H1 (cell line): ENCODE measurements around the gene MYMX. TPM values are rescaled to one million over a fixed set of nuclear protein-coding genes. Genes with fewer than 3 reads are reported as not detected.

Experiments
- CTCF ChIA-PET: fragments of 300-600 bp; sonication (Branson Sonifier 250); formaldehyde crosslinking; loops from one replicate; lab custom pipeline; 2021; ENCODE audit not compliant: partially characterized antibody; lab: Charles Lee
- POLR2A ChIA-PET: fragments of 300-600 bp; sonication (Branson Sonifier 250); formaldehyde crosslinking; loops from one replicate; lab custom pipeline; 2021; ENCODE audit warnings: inconsistent platforms; ENCODE audit not compliant: partially characterized antibody; lab: Charles Lee
- DNase-seq, 2 experiments: peaks; one replicate each; pipeline versions ENCODE4 v3.0.0 to v3.0.0-alpha.2; 2010 to 2022; ENCODE audit warnings: low spot score in 2 of 2, low read depth in 1 of 2, mixed read lengths in 1 of 2
- FAIRE-seq: peaks from 2 replicates; lab custom pipeline; 2011; peaks lifted over from hg19 to GRCh38; lab: Jason Lieb, UNC
- H2AFZ ChIP-seq: 2 replicates; pipeline ENCODE4 v1.8.1; 2012; ENCODE audit warnings: low read length, inconsistent platforms
- H2AK5ac ChIP-seq: 2 replicates; pipeline ENCODE4 v1.6.1; 2013; ENCODE audit warnings: low read depth, low read length
- H2BK120ac ChIP-seq: replicated peaks from 2 replicates; pipeline ENCODE3; 2013; ENCODE audit warnings: low read depth, low read length, inconsistent platforms
- H2BK12ac ChIP-seq: 2 replicates; pipeline ENCODE4 v1.6.1; 2013; ENCODE audit warnings: low read depth, low read length
- H2BK15ac ChIP-seq: 2 replicates; pipeline ENCODE4 v1.6.1; 2013; ENCODE audit warnings: low read length
- H2BK20ac ChIP-seq: 2 replicates; pipeline ENCODE4 v1.6.1; 2013; ENCODE audit warnings: low read length
- H2BK5ac ChIP-seq: 2 replicates; pipeline ENCODE4 v1.6.1; 2013; ENCODE audit warnings: low read depth, low read length
- H3K14ac ChIP-seq: 2 replicates; pipeline ENCODE4 v1.6.1; 2013; ENCODE audit warnings: inconsistent platforms; ENCODE audit not compliant: insufficient read length
- H3K18ac ChIP-seq: 2 replicates; pipeline ENCODE4 v1.6.1; 2013; ENCODE audit warnings: low read length; ENCODE audit errors: extremely low read depth
- H3K23ac ChIP-seq: 2 replicates; pipeline ENCODE4 v1.6.1; 2013; ENCODE audit warnings: inconsistent platforms; ENCODE audit not compliant: insufficient read length
- H3K23me2 ChIP-seq: 2 replicates; pipeline ENCODE4 v1.6.1; 2013; ENCODE audit warnings: low read depth, low read length
- H3K27ac ChIP-seq: 2 replicates; pipeline ENCODE4 v1.6.1; 2011; ENCODE audit warnings: low read depth, low read length, inconsistent platforms
- H3K27me3 ChIP-seq, 4 experiments: replicated peaks in 1 of 4; 1 replicate in 1 of 4; 2 replicates in 3 of 4; pipeline versions ENCODE4 v1.6.1 to v1.8.1; 2011 to 2013; ENCODE audit warnings: low read length in 3 of 4, mild to moderate bottlenecking in 3 of 4, inconsistent platforms in 2 of 4, mixed read lengths in 2 of 4, moderate library complexity in 1 of 4; ENCODE audit not compliant: control insufficient read depth in 3 of 4, insufficient read depth in 3 of 4; ENCODE audit errors: extremely low read depth in 1 of 4
- H3K36me3 ChIP-seq, 4 experiments: 2 replicates each; pipeline versions ENCODE4 v1.6.1 to v1.8.1; 2011 to 2013; ENCODE audit warnings: mild to moderate bottlenecking in 4 of 4, low read length in 3 of 4, moderate library complexity in 2 of 4, control low read depth in 1 of 4, inconsistent platforms in 1 of 4; ENCODE audit not compliant: insufficient read depth in 4 of 4, control insufficient read depth in 2 of 4
- H3K4ac ChIP-seq: replicated peaks from 2 replicates; pipeline ENCODE3; 2013; ENCODE audit warnings: low read length, low read depth, mixed read lengths, inconsistent platforms; ENCODE audit not compliant: insufficient read length
- H3K4me1 ChIP-seq, 4 experiments: replicated peaks in 1 of 4; 1 replicate in 1 of 4; 2 replicates in 3 of 4; pipeline versions ENCODE4 v1.6.1 to v1.8.1; 2011 to 2013; ENCODE audit warnings: low read length in 3 of 4, inconsistent platforms in 2 of 4, mixed read lengths in 1 of 4; ENCODE audit not compliant: insufficient read depth in 4 of 4, control insufficient read depth in 3 of 4
- H3K4me2 ChIP-seq, 2 experiments: 2 replicates each; pipeline versions ENCODE4 v1.6.1 to v1.8.1; 2011 to 2013; ENCODE audit warnings: low read depth in 2 of 2, low read length in 2 of 2, control low read depth in 1 of 2, inconsistent platforms in 1 of 2, mild to moderate bottlenecking in 1 of 2; ENCODE audit not compliant: insufficient read depth in 1 of 2
- H3K4me3 ChIP-seq, 4 experiments: fragments of 200-600, 300-600 bp in 1 of 4; sonication (generic), shearing (Covaris generic), sonication (Bioruptor Twin) in 1 of 4; 2 replicates each; pipeline versions ENCODE4 v1.5.1 to v1.8.1; 2011 to 2016; ENCODE audit warnings: low read length in 4 of 4, low read depth in 3 of 4, control low read depth in 2 of 4, inconsistent platforms in 2 of 4, mild to moderate bottlenecking in 2 of 4, mixed read lengths in 1 of 4, moderate library complexity in 1 of 4; ENCODE audit not compliant: insufficient read depth in 2 of 4; ENCODE audit errors: extremely low read depth in 1 of 4
- H3K56ac ChIP-seq: replicated peaks from 2 replicates; pipeline ENCODE3; 2013; ENCODE audit warnings: low read depth, mild to moderate bottlenecking, mixed read lengths, low read length, inconsistent platforms; ENCODE audit not compliant: insufficient read length
- H3K79me1 ChIP-seq: 2 replicates; pipeline ENCODE4 v1.6.1; 2013; ENCODE audit warnings: low read depth, low read length, control low read depth
- H3K79me2 ChIP-seq, 2 experiments: 2 replicates each; pipeline versions ENCODE4 v1.6.1 to v1.8.1; 2012 to 2013; ENCODE audit warnings: low read length in 2 of 2, mild to moderate bottlenecking in 2 of 2, inconsistent platforms in 1 of 2; ENCODE audit not compliant: insufficient read depth in 2 of 2, control insufficient read depth in 1 of 2
- H3K9ac ChIP-seq, 4 experiments: replicated peaks in 1 of 4; 1 replicate in 1 of 4; 2 replicates in 3 of 4; pipeline versions ENCODE4 v1.6.1 to v1.8.1; 2011 to 2013; ENCODE audit warnings: low read depth in 3 of 4, low read length in 3 of 4, control low read depth in 2 of 4, mild to moderate bottlenecking in 2 of 4, moderate library complexity in 2 of 4, inconsistent platforms in 1 of 4; ENCODE audit errors: extremely low read depth in 1 of 4
- H3K9me3 ChIP-seq, 2 experiments: 2 replicates each; pipeline versions ENCODE4 v1.6.1 to v1.8.1; 2012 to 2013; ENCODE audit warnings: mild to moderate bottlenecking in 2 of 2, moderate library complexity in 2 of 2, control low read depth in 1 of 2, inconsistent platforms in 1 of 2, low read depth in 1 of 2, low read length in 1 of 2, mixed read lengths in 1 of 2; ENCODE audit not compliant: insufficient read depth in 2 of 2
- H4K20me1 ChIP-seq, 2 experiments: replicated peaks in 1 of 2; 2 replicates each; pipeline versions ENCODE3 to v1.8.1; 2011 to 2013; ENCODE audit warnings: inconsistent platforms in 2 of 2, low read length in 2 of 2, mild to moderate bottlenecking in 1 of 2; ENCODE audit not compliant: insufficient read depth in 2 of 2, control insufficient read depth in 1 of 2
- H4K5ac ChIP-seq: 2 replicates; pipeline ENCODE4 v1.6.1; 2013; ENCODE audit warnings: low read length, low read depth, mixed read lengths, inconsistent platforms; ENCODE audit not compliant: insufficient read length
- H4K8ac ChIP-seq: 2 replicates; pipeline ENCODE4 v1.8.0; 2013; ENCODE audit warnings: mild to moderate bottlenecking, moderate library complexity, low read length, inconsistent platforms; ENCODE audit not compliant: insufficient read depth; ENCODE audit errors: extremely low read depth
- H4K91ac ChIP-seq: replicated peaks from 2 replicates; pipeline ENCODE3; 2013; ENCODE audit warnings: low read length, mixed read lengths, inconsistent platforms; ENCODE audit not compliant: insufficient read length
- EZH2 ChIP-seq: fragments of 200-600 bp; sonication (generic); IDR thresholded peaks from 2 replicates; pipeline ENCODE4 v1.7.1; 2012; ENCODE audit warnings: low read depth, mild to moderate bottlenecking, moderate library complexity, low read length, inconsistent platforms; ENCODE audit not compliant: severe bottlenecking
- FOSL1 ChIP-seq: IDR thresholded peaks from 2 replicates; pipeline ENCODE4 v1.6.1; 2011; ENCODE audit warnings: mild to moderate bottlenecking, low read depth, low read length, moderate library complexity; ENCODE audit not compliant: insufficient read depth
- HDAC2 ChIP-seq, 2 experiments: fragments of 300-600 bp in 1 of 2; sonication (generic) in 1 of 2; IDR thresholded peaks; 2 replicates each; pipeline ENCODE4 v1.6.1; 2011 to 2012; ENCODE audit warnings: low read depth in 2 of 2, low read length in 2 of 2, mild to moderate bottlenecking in 2 of 2, moderate library complexity in 2 of 2, borderline replicate concordance in 1 of 2, inconsistent platforms in 1 of 2
- JUND ChIP-seq: IDR thresholded peaks from 2 replicates; pipeline ENCODE4 v1.6.1; 2011; ENCODE audit warnings: mild to moderate bottlenecking, improper control_type of control experiment, low read length
- POU5F1 ChIP-seq: IDR thresholded peaks from 2 replicates; pipeline ENCODE4 v1.6.1; 2011; ENCODE audit warnings: low read depth, mild to moderate bottlenecking, low read length, moderate library complexity
- RFX5 ChIP-seq: IDR thresholded peaks from 2 replicates; pipeline ENCODE4 v1.6.1; 2011; ENCODE audit warnings: low read depth, low read length, improper control_type of control experiment, borderline replicate concordance
- RNF2 ChIP-seq: fragments of 200-900, 300-1000 bp; sonication (generic); IDR thresholded peaks from 2 replicates; pipeline ENCODE4 v1.7.1; 2016; ENCODE audit warnings: borderline replicate concordance, low read depth, mild to moderate bottlenecking, antibody characterized with exemption, low read length; ENCODE audit not compliant: poor library complexity, severe bottlenecking; ENCODE audit errors: missing control alignments
- SAP30 ChIP-seq: fragments of 300-600 bp; sonication (generic); IDR thresholded peaks from 2 replicates; pipeline ENCODE4 v1.7.1; 2012; ENCODE audit warnings: low read length, moderate library complexity, mild to moderate bottlenecking, inconsistent platforms; ENCODE audit not compliant: insufficient read depth, insufficient replicate concordance
- SIN3A ChIP-seq, 2 experiments: IDR thresholded peaks in 1 of 2; conservative IDR thresholded peaks in 1 of 2; 2 replicates each; pipeline ENCODE4 v1.6.1; 2011 to 2012; ENCODE audit warnings: low read length in 2 of 2, improper control_type of control experiment in 1 of 2, low read depth in 1 of 2, mild to moderate bottlenecking in 1 of 2
- SIRT6 ChIP-seq: IDR thresholded peaks from one replicate; pipeline ENCODE4 v1.7.1; 2012; ENCODE audit warnings: low read length, inconsistent platforms
- TAF1 ChIP-seq: IDR thresholded peaks from 2 replicates; pipeline ENCODE4 v1.6.1; 2011; ENCODE audit warnings: mild to moderate bottlenecking, low read depth, low read length
- YY1 ChIP-seq: IDR thresholded peaks from 2 replicates; pipeline ENCODE4 v1.6.1; 2011; ENCODE audit warnings: low read depth, mild to moderate bottlenecking, low read length
- ZNF274 ChIP-seq: IDR thresholded peaks from 2 replicates; pipeline ENCODE4 v1.7.0; 2012; ENCODE audit warnings: low read length, borderline replicate concordance; ENCODE audit errors: extremely low read depth
- WGBS, 2 experiments: shearing (Covaris generic) in 1 of 2; methylation state at CpG; one replicate each; pipeline versions ENCODE4 v1.1.6 to v1.1.7; 2013 to 2015; ENCODE audit warnings: low lambda C conversion rate in 2 of 2, mixed read lengths in 2 of 2, inconsistent platforms in 1 of 2, low coverage in 1 of 2, missing lambda C conversion rate in 1 of 2; ENCODE audit not compliant: insufficient replicate concordance in 2 of 2, insufficient coverage in 1 of 2, insufficient read length in 1 of 2; ENCODE audit errors: extremely low coverage in 1 of 2, missing lambda C conversion rate in 1 of 2; 5-methylcytosine and 5-hydroxymethylcytosine counted together
- polyA plus RNA-seq, 7 experiments: library from polyadenylated mRNA; depleted of rRNA in 3 of 7; stranded (reverse) in 5 of 7; unstranded in 2 of 7; fragments of >200 nt in 5 of 7; fragments of 200-250 nt in 2 of 7; gene quantifications; 1 replicate in 5 of 7; 2 replicates in 1 of 7; 4 replicates in 1 of 7; pipeline versions ENCODE4 v1.2.1 to v1.2.3, GENCODE V29; 2011 to 2013; ENCODE audit warnings: missing spikeins in 2 of 7, mixed read lengths in 2 of 7
- total RNA-seq: library from RNA; stranded (reverse); fragmentation: NEBNext Ultra II Directional; extraction: Animal tissue kit (Norgen Biotek cat#: 25700); gene quantifications from 2 replicates; pipeline ENCODE4 v1.2.1, GENCODE V29; 2021

MYMX gene
- total and polyA plus RNA-seq, 2 of the 8 experiments (the other 6 are each of a cell fraction or from before 2014, with no cell fraction given) = 4.7 to 6.9 TPM

DNA sequence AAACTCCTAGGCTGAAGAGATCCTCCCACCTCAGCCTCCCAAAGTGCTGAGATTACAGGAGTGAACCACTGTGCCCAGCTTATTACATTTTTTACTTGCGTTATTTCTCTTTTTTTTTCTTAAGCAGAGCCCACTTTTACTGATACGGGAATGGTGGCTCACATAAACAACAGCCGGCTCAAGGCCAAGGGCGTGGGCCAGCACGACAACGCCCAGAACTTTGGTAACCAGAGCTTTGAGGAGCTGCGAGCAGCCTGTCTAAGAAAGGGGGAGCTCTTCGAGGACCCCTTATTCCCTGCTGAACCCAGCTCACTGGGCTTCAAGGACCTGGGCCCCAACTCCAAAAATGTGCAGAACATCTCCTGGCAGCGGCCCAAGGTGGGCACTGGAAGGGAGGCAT, 47.6 kb upstream of the MYMX start:
- H4K5ac ChIP-seq = no peak overlapping the region
- no peak overlapping the region for H3K56ac ChIP-seq
- no peak overlapping the region for H3K4me2 ChIP-seq
- no peaks in the 10 kb centered on the region for H3K79me1 ChIP-seq
- no peak overlapping the region for H3K23ac ChIP-seq
- no peak overlapping the region for H2AFZ ChIP-seq
- H3K4ac ChIP-seq = no peak overlapping the region
- H3K36me3 ChIP-seq = no peaks in the 10 kb centered on the region
- H2BK12ac ChIP-seq = no peak overlapping the region
- no peak overlapping the region for H2BK15ac ChIP-seq
- no peak overlapping the region for H2BK5ac ChIP-seq
- no peak for FAIRE-seq
- H3K14ac ChIP-seq = no peak overlapping the region
- H3K9ac ChIP-seq = no peak overlapping the region
- no peak overlapping the region for H2AK5ac ChIP-seq
- no peaks in the 10 kb centered on the region for H3K9me3 ChIP-seq
- no peak overlapping the region; the same call in 1 of the 2 replicates for H4K8ac ChIP-seq
- no peak overlapping the region for H3K18ac ChIP-seq
- CTCF ChIA-PET = interaction anchor here (0.6 to 3.1 kb wide), 16 partner anchors 12 to 136 kb away, joined by 3 to 22 read pairs (median 4); partner anchors contain the start of gene MYMX
- H3K79me2 ChIP-seq = no peaks in the 10 kb centered on the region
- H2BK120ac ChIP-seq = no peak overlapping the region
- H3K4me1 ChIP-seq = peaks cover 0 to 22% (median 14%) of the 10 kb centered on the region in 4 experiments; a peak in 6 of 7 replicates
- no peak overlapping the region for H4K91ac ChIP-seq
- no peak overlapping the region for H3K4me3 ChIP-seq
- DNase-seq = no peak
- 0 out of 7 replicates have a peak, but pooled peaks cover 0 to 4% (median 0%) of the 10 kb centered on the region in 4 experiments for H3K27me3 ChIP-seq
- H4K20me1 ChIP-seq = no peaks in the 10 kb centered on the region
- no peak overlapping the region for H3K27ac ChIP-seq
- POLR2A ChIA-PET = interaction anchor here (1.0 to 2.8 kb wide), 9 partner anchors 9 to 88 kb away, joined by 3 to 29 read pairs (median 5); partner anchors contain the start of genes HSP90AB1 and SLC35B2
- H2BK20ac ChIP-seq = no peak overlapping the region
- 90% methylated on average over 9 of the region's 9 CpGs; no CpG with 5 or more reads in 1 of the 2 experiments for WGBS, 2 experiments
- no peaks in the 10 kb centered on the region for H3K23me2 ChIP-seq
- TF ChIP-seq SIN3A (conservative IDR thresholded peaks at IDR 0.05 in 1 of 2, IDR thresholded peaks at IDR 0.05 in 1 of 2; ENCODE audit: low read depth in 1 of 2, low read length in 2 of 2) = no peak
- TF ChIP-seq ZNF274 = no peak
- TF ChIP-seq SIRT6 = no peak
- no peak for TF ChIP-seq POU5F1
- no peak for TF ChIP-seq TAF1
- no peak for TF ChIP-seq SAP30
- no peak for TF ChIP-seq RFX5
- TF ChIP-seq JUND = no peak
- no peak for TF ChIP-seq HDAC2 (IDR thresholded peaks at IDR 0.05; ENCODE audit: borderline replicate concordance in 1 of 2, low read depth in 2 of 2, low read length in 2 of 2)
- no peak for TF ChIP-seq RNF2
- TF ChIP-seq YY1 = no peak
- TF ChIP-seq FOSL1 = no peak
- TF ChIP-seq EZH2 = no peak
